AG10803 (cell line): ENCODE results near the gene NYNRIN.
A peak's percentile ranks its signal among the peaks of the same experiment; 100 is the strongest.

Experiments
- DNase-seq: peaks from one replicate; pipeline ENCODE4 v3.0.0; 2010; ENCODE audit warnings: low read depth
- H3K4me3 ChIP-seq: 2 replicates; pipeline ENCODE4 v1.5.1; 2011; ENCODE audit warnings: mild to moderate bottlenecking, low read length, control low read depth
- TF ChIP-seq, protein P1 (sequence below): conservative IDR thresholded peaks from 2 replicates; pipeline ENCODE4 v1.5.1; 2011; ENCODE audit warnings: mild to moderate bottlenecking, low read length, control low read depth, inconsistent platforms

Gene NYNRIN

DNA sequence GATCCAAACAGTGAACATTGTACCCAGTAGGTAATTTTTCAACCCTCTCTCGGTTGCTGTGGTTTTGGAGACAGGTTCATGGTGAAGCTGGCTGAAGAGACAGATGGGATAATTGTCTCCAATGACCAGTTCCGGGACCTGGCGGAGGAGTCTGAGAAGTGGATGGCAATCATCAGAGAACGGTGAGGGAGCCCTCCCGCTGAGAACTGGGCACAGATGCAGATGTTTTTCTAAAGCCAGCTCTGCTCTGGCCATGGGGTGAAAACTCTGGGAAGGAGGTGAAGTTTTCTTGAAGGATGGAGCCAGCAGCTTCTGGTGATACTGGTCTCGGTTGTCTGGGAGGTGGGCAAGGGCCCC is 37.2 kb downstream of the NYNRIN start:
- TF ChIP-seq, protein P1, sequence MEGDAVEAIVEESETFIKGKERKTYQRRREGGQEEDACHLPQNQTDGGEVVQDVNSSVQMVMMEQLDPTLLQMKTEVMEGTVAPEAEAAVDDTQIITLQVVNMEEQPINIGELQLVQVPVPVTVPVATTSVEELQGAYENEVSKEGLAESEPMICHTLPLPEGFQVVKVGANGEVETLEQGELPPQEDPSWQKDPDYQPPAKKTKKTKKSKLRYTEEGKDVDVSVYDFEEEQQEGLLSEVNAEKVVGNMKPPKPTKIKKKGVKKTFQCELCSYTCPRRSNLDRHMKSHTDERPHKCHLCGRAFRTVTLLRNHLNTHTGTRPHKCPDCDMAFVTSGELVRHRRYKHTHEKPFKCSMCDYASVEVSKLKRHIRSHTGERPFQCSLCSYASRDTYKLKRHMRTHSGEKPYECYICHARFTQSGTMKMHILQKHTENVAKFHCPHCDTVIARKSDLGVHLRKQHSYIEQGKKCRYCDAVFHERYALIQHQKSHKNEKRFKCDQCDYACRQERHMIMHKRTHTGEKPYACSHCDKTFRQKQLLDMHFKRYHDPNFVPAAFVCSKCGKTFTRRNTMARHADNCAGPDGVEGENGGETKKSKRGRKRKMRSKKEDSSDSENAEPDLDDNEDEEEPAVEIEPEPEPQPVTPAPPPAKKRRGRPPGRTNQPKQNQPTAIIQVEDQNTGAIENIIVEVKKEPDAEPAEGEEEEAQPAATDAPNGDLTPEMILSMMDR, result no peak
- DNase-seq, result no peak
- no peak overlapping the region for H3K4me3 ChIP-seq

DNA sequence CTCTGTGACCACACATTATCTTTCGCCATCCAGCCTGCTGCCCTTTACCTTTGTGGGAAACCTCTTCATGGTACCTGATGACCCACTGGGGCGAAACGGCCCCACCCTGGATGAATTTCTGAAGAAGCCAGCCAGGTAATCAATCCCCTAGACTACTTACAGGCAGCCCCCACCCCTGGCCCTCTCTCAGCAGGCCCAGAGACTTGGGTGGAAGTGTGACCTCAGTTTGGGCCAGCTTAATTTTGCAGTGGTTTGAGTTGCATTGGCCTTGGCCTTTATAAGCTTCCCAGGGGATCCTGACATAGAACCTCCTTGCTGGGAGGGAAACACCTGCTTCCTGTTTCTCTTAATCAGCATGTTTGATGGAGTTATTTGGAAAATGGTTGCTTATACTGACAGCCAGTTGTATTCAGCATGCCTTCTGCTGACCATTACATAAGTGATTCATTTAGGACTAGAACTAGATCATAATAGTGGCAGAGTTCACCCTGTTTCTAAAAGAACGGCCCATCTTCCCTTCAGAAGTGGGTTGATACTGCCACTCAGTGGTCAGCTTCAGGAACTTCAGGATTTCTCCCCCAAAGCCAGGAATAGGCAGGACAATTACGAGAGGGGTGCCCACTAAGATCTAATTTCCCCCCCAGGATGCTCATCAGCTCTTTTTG is 37.7 kb downstream of the NYNRIN start:
- TF ChIP-seq, protein P1, result peak; percentile 88
- no peak overlapping the region for H3K4me3 ChIP-seq
- DNase-seq, result peak; percentile 79

- no peak overlapping the region for H3K4me3 ChIP-seq
- TF ChIP-seq, protein P1, result no peak
- no peak for DNase-seq
Measured at GRCh38 chr14:24437020-24437735, 38.4 kb downstream of the NYNRIN start.

GRCh38 chr14:24437736-24438067 is 38.9 kb downstream of the NYNRIN start:
- DNase-seq, result no peak
- H3K4me3 ChIP-seq, result no peak overlapping the region

GRCh38 chr14:24438223-24439097 is 39.7 kb downstream of the NYNRIN start:
- DNase-seq, result no peak
- TF ChIP-seq, protein P1, result no peak

More at GRCh38 chr14:24437736-24438067, 38.9 kb downstream of the NYNRIN start:
- TF ChIP-seq, protein P1, result no peak

DNA sequence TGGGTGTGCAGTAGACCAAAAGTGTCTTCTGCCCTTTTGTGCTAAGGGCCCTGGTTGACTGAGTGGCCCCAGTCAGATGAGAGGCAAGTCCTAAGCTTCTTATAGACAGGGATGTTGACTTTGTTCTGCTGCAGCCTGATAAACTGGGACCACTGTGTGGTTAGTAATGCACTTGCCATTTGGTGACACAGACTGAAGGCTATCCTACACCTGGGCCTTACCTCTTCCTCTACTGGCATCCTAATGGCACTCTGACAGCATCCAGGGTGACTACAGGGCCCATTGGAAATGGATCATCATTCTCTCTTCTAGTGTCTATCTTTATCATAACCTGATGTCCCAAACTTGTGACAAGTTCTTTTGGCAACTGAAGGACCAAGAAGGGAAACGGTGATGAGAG is 40.5 kb downstream of the NYNRIN start:
- no peak overlapping the region for H3K4me3 ChIP-seq
- no peak for DNase-seq
- TF ChIP-seq, protein P1, result no peak

More at GRCh38 chr14:24438223-24439097, 39.7 kb downstream of the NYNRIN start:
- H3K4me3 ChIP-seq, result no peak overlapping the region
